Neutrophil (primary cell): Measurements from ENCODE around the gene AACS.

Experiments
- H3K27ac ChIP-seq: fragments of 200-600 bp; sonication (generic); 2 replicates; pipeline ENCODE4 v1.5.1; 2016; ENCODE audit warnings: mild to moderate bottlenecking, moderate library complexity
- H3K27me3 ChIP-seq: fragments of 200-600 bp; sonication (generic); 2 replicates; pipeline ENCODE4 v1.6.0; 2016; ENCODE audit warnings: mild to moderate bottlenecking
- H3K36me3 ChIP-seq: fragments of 200-600 bp; sonication (generic); 2 replicates; pipeline ENCODE4 v1.5.1; 2017
- H3K4me1 ChIP-seq, 2 experiments: fragments of 200-600 bp in 1 of 2; sonication (generic) in 1 of 2; 1 replicate in 1 of 2; 2 replicates in 1 of 2; pipeline versions ENCODE4 v1.5.1 to v1.6.1; 2013 to 2016; ENCODE audit warnings: low read depth in 1 of 2, low read length in 1 of 2, mild to moderate bottlenecking in 1 of 2, moderate library complexity in 1 of 2; ENCODE audit not compliant: control insufficient read depth in 1 of 2, insufficient read depth in 1 of 2
- H3K4me3 ChIP-seq, 2 experiments: fragments of 200-600 bp in 1 of 2; sonication (generic) in 1 of 2; 1 replicate in 1 of 2; 2 replicates in 1 of 2; pipeline ENCODE4 v1.5.1; 2013 to 2016; ENCODE audit warnings: low read depth in 1 of 2, low read length in 1 of 2, mild to moderate bottlenecking in 1 of 2, moderate library complexity in 1 of 2
- H3K9me3 ChIP-seq: fragments of 200-600 bp; sonication (generic); 2 replicates; pipeline ENCODE4 v1.5.1; 2016
- TF ChIP-seq, protein P1 (sequence below): fragments of 200-600 bp; sonication (generic); IDR thresholded peaks from 2 replicates; pipeline ENCODE4 v1.5.1; 2016; ENCODE audit warnings: antibody characterized with exemption

AACS gene

GRCh38 chr12:125169870-125170269 lies 104.6 kb downstream of the AACS start:
- Histone ChIP-seq H3K4me1 (no peaks in the 10 kb centered on the region), H3K36me3 (no peaks in the 10 kb centered on the region), H3K9me3 (no peaks in the 10 kb centered on the region), H3K4me3 (no peak overlapping the region), H3K27ac (no peak overlapping the region), H3K27me3 (peaks cover 12% of the 10 kb centered on the region)
- TF ChIP-seq, protein P1, sequence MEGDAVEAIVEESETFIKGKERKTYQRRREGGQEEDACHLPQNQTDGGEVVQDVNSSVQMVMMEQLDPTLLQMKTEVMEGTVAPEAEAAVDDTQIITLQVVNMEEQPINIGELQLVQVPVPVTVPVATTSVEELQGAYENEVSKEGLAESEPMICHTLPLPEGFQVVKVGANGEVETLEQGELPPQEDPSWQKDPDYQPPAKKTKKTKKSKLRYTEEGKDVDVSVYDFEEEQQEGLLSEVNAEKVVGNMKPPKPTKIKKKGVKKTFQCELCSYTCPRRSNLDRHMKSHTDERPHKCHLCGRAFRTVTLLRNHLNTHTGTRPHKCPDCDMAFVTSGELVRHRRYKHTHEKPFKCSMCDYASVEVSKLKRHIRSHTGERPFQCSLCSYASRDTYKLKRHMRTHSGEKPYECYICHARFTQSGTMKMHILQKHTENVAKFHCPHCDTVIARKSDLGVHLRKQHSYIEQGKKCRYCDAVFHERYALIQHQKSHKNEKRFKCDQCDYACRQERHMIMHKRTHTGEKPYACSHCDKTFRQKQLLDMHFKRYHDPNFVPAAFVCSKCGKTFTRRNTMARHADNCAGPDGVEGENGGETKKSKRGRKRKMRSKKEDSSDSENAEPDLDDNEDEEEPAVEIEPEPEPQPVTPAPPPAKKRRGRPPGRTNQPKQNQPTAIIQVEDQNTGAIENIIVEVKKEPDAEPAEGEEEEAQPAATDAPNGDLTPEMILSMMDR = no peak

DNA sequence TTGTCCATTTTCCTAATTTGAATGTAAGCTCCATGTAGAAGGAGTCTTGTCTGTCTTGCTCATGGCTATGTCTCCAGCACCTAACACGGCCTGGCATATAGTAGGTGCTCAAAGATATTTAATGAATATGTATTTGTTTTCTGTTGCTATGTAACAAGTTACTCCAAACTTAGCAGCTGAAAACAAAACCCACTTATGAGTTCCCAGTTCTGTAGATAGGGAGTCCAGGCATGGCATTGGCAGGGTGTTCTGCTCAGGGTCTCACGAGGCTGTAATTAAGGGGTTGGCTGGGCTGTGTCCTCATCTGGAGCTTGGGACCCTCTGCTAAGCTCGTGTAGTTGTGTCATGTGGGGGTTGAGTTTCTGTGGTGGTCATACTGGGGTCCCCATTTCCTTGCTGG lies 106.0 kb downstream of the AACS start:
- no peak overlapping the region for H3K4me3 ChIP-seq
- TF ChIP-seq, protein P1 = no peak
- no peaks in the 10 kb centered on the region for H3K9me3 ChIP-seq
- H3K36me3 ChIP-seq = no peaks in the 10 kb centered on the region
- no peak overlapping the region for H3K27ac ChIP-seq
- H3K4me1 ChIP-seq = no peaks in the 10 kb centered on the region
- peaks cover 19% of the 10 kb centered on the region for H3K27me3 ChIP-seq

DNA sequence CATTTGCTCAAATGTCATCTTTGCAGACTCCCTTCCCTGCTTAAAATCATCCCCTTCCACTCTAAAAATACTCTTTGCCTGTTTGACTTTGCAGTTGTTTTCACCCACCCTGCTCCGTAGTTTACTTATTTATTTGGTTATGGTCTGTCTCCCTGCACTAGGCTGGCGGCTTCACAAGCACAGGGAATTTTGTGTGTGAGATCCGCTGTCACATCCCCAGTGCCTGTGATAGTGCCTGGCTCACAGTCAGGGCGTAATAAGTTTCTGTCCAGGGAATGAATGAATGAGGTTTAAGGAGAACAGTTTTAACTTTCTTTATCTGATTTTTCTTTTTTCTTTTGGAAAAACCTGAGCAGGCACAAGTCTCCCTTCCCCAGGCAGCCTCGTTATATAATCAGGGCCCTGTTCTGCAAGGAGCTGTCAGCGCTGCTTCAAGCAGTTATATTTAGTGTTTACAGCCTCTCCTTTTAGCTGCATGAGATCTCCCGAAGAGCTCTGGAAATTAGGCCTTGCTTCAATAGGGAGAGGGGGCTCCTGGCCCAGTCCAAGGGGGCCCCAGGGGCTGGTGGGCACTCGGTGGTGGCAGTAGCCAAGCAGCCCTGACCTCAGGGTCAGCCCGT lies 107.1 kb downstream of the AACS start:
- Histone ChIP-seq H3K9me3 (no peaks in the 10 kb centered on the region), H3K27me3 (peaks cover 19% of the 10 kb centered on the region), H3K4me3 (no peak overlapping the region), H3K27ac (no peak overlapping the region), H3K36me3 (no peaks in the 10 kb centered on the region), H3K4me1 (no peaks in the 10 kb centered on the region)
- TF ChIP-seq, protein P1 = no peak

GRCh38 chr12:125175576-125175975 lies 110.3 kb downstream of the AACS start:
- TF ChIP-seq, protein P1 = no peak
- H3K4me1 ChIP-seq = no peaks in the 10 kb centered on the region
- no peak overlapping the region for H3K4me3 ChIP-seq
- H3K9me3 ChIP-seq = no peaks in the 10 kb centered on the region
- H3K27ac ChIP-seq = no peak overlapping the region
- H3K27me3 ChIP-seq = peaks cover 39% of the 10 kb centered on the region
- no peaks in the 10 kb centered on the region for H3K36me3 ChIP-seq

- H3K27me3 ChIP-seq = peaks cover 45% of the 10 kb centered on the region
- no peaks in the 10 kb centered on the region for H3K9me3 ChIP-seq
- no peak overlapping the region for H3K27ac ChIP-seq
- TF ChIP-seq, protein P1 = no peak
- no peak overlapping the region for H3K4me3 ChIP-seq
- no peaks in the 10 kb centered on the region for H3K4me1 ChIP-seq
- H3K36me3 ChIP-seq = no peaks in the 10 kb centered on the region
Observed at GRCh38 chr12:125178222-125178621, 113.0 kb downstream of the AACS start.

DNA sequence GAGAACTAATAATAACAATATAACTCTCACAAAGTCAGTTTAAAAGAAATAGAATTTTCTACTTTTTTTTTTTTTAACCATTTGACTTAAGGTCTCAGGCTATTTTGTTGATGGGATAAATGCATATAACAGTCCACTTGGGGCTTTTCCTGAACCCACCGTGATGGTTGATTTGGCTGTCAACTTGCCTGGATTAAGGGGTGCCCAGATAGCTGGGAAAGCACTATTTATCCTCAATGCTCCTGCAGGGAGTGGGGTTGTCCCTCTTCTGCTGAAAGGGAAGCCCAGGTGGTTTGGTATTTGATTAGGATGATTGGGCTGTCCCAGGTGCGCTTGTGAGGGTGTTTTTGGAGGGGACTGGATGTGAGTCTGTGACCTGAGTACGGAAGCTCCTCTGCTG lies 114.9 kb downstream of the AACS start:
- TF ChIP-seq, protein P1 = no peak
- H3K36me3 ChIP-seq = no peaks in the 10 kb centered on the region
- H3K27me3 ChIP-seq = peaks cover 64% of the 10 kb centered on the region
- no peak overlapping the region for H3K4me3 ChIP-seq
- no peak overlapping the region for H3K27ac ChIP-seq
- no peaks in the 10 kb centered on the region for H3K4me1 ChIP-seq
- H3K9me3 ChIP-seq = no peaks in the 10 kb centered on the region
